ENCODE results near the gene INCA1.

Gene INCA1

DNA sequence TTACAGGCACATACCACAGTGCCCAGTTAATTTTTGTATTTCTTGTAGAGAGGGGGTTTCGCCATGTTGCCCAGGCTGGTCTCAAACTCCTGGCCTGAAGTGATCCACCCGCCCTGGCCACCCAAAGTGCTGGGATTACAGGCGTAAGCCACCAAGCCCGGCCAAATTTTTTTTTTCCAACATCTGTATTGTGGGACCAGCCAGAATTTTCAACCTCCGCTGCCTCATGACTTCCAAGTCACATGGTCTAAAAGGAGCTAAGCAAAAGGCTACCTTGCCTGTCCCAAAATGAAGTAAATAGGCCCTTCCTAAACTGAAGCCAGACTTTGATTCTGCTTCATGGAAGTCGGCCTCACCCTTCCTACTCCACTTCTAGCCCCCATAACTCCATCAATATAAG lies 25.5 kb downstream of the INCA1 start:
- H3K27ac ChIP-seq, result peak overlapping the region in 1 of 2 donors; percentile 8
- TF ChIP-seq CTCF (IDR thresholded peaks at IDR 0.05), result no peak

GRCh38 chr17:4970273-4970672 lies 27.0 kb downstream of the INCA1 start:
- H3K4me3 ChIP-seq, result no peak overlapping the region
- TF ChIP-seq CTCF (IDR thresholded peaks at IDR 0.05), result no peak
- no peak for DNase-seq (ENCODE audit: low spot score)
- H3K27ac ChIP-seq, result peak overlapping the region in 1 of 2 donors; percentile 98

More for the DNA sequence above, 25.5 kb downstream of the INCA1 start:
- no peak overlapping the region for H3K4me3 ChIP-seq
- DNase-seq (ENCODE audit: low spot score), result no peak

DNA sequence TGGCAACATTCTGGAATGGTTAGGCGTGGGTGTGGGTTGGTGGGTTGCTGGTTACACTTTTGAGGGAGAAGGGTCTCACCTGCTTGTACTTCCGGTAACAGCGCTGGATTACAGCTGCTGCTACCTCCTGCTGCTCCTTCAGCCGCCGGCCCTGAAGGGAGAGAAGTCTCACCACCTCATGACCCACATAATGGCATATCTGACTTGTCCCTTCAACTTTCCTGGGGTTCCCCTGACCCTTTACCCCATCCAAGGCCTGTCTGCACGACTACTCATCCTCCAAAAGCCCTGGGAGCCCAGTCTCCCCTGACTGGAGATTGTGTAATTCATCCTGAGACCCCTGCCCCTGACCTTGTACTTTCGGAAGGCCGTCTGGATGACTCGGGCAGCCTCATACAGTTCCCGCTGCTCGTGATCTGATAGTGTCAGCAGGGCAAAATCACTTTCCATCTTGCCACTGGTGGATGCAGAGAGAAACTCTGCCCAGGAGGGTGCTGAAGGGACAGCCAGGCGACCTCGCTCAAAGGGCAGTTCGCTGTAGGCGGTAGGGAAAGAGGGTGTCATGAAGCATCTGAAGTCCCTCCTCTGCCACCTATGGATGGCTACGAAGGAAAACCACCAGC lies 27.7 kb downstream of the INCA1 start:
- no peak for DNase-seq (ENCODE audit: low spot score)
- no peak overlapping the region for H3K4me3 ChIP-seq
- H3K27ac ChIP-seq, result peak overlapping the region; percentile 85 to 98
- no peak for TF ChIP-seq CTCF (IDR thresholded peaks at IDR 0.05)

DNA sequence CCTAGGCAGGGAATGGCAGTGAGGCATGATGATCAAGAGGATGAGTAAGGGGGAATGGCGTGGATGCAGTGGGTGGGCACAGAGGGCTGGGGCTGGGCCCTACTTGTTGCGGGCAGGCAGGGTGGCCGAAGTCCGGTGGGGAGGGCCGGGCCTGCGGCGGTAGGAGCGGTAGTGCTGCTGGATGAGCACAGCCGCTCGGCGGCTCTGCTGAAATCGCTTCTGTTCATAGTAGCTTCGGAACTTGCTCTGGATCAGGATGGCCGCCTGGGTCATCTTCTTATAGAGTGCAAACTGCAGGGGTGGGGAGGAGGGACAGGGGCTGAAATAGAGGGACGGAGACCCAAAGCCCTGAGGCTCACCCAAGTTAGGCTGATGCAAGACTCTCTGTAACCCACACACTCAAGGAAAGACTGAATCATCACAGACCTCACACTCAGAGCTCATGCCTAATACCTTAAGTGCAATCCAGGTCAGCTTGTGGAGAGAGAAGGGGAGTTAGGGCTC lies 28.2 kb downstream of the INCA1 start:
- peak overlapping the region; percentile 78 for H3K4me3 ChIP-seq
- TF ChIP-seq CTCF (IDR thresholded peaks at IDR 0.05), result no peak
- peak overlapping the region; percentile 85 to 98 for H3K27ac ChIP-seq
- no peak for DNase-seq (ENCODE audit: low spot score)

GRCh38 chr17:4968486-4969046 lies 28.8 kb downstream of the INCA1 start:
- peak overlapping the region; percentile 85 to 98 for H3K27ac ChIP-seq
- peak overlapping the region; percentile 78 for H3K4me3 ChIP-seq
- DNase-seq (ENCODE audit: low spot score), result no peak
- TF ChIP-seq CTCF (IDR thresholded peaks at IDR 0.05), result no peak

GRCh38 chr17:4967539-4968485 lies 29.5 kb downstream of the INCA1 start, which contains the start of gene SPAG7:
Gene SPAG7, minus strand, starts transcription at chr17:4967817. Its CDS starts 13 bp downstream, at chr17:4967804.
- Histone ChIP-seq H3K4me3 (peak within 1 kb of the TSS; percentile 78), H3K27ac (peak within 1 kb of the TSS; percentile 85 to 98)
- peak; percentile 98 for DNase-seq (ENCODE audit: low spot score)
- no peak for TF ChIP-seq CTCF (IDR thresholded peaks at IDR 0.05)
